Right renal pelvis (tissue), 4 donors: Measurements from ENCODE around the gene BBS4. TPM values are rescaled to one million over a fixed set of nuclear protein-coding genes. Genes with fewer than 3 reads are reported as not detected.
"Not testable (repeated sequence)": the region's sequence is repeated elsewhere in the genome, so short reads cannot be mapped to it uniquely, and the experiment has no call there.

Source experiments
- DNase-seq, 4 donors: peaks; one replicate each; pipeline ENCODE4 v3.0.0-alpha.2; 2013; ENCODE audit warnings: low read depth in 4 of 4, low spot score in 3 of 4, missing footprints in 1 of 4
- polyA plus RNA-seq, 4 donors: library from polyadenylated mRNA; unstranded; fragments of 120-200 nt; gene quantifications; one replicate each; pipeline ENCODE4 v1.2.1, GENCODE V29; 2013; ENCODE audit not compliant: insufficient read length in 4 of 4

BBS4 gene, protein sequence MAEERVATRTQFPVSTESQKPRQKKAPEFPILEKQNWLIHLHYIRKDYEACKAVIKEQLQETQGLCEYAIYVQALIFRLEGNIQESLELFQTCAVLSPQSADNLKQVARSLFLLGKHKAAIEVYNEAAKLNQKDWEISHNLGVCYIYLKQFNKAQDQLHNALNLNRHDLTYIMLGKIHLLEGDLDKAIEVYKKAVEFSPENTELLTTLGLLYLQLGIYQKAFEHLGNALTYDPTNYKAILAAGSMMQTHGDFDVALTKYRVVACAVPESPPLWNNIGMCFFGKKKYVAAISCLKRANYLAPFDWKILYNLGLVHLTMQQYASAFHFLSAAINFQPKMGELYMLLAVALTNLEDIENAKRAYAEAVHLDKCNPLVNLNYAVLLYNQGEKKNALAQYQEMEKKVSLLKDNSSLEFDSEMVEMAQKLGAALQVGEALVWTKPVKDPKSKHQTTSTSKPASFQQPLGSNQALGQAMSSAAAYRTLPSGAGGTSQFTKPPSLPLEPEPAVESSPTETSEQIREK
- 10 to 100 TPM; 39.0 to 43.9 (median 40.0) TPM for polyA plus RNA-seq

DNA sequence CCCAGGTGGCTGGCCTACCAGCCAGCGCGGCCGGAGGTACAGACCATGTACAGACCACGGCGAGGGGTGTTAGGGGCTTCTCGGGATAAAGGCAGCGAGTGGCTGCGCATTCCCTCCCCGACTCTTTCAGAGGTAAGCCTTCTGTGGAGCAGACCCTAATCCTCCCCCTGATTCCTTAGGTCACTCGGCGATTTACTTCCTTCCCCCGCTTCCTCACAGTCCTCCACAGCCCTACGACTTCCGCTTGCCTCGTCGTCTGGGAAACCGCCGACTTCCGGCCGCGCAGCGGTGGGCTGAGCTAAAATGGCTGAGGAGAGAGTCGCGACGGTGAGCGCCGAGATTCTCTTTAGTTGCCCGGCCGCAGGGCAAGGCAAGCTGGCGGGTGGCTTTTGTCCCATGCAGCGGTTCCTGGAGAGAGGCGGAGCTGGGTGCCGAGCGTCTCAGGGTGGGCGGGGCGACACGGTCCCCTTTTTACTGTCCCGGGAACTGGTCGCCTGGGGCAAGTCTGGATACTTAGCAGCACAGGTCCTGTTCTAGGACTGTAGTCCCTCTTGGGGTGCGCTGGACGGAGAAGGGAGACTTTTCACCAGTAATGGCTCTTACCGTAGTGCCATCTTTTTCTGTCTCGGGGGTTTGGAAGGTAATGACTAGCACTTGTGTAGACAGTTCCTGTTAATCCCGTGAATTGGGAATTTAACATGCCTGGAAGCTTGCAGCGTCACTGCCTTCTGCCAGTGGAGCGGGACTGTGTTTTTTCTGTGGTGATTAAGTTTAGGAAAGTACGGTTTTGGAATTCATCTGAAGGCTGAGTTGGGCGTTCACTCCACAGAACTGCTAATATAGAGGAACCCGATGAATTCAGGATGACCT lies at the start of gene BBS4, which contains the start of gene HIGD2B:
Gene BBS4, plus strand, starts transcription at position 283 of the 870 bp plus-strand sequence. Its CDS starts 21 bp downstream, at position 304.
Gene HIGD2B, minus strand, starts transcription at position 258 of the 870 bp plus-strand sequence. CDS start 9,808 bp downstream, outside the sequence.
- peak; percentile 89 to 91 (median 90) for DNase-seq

DNA sequence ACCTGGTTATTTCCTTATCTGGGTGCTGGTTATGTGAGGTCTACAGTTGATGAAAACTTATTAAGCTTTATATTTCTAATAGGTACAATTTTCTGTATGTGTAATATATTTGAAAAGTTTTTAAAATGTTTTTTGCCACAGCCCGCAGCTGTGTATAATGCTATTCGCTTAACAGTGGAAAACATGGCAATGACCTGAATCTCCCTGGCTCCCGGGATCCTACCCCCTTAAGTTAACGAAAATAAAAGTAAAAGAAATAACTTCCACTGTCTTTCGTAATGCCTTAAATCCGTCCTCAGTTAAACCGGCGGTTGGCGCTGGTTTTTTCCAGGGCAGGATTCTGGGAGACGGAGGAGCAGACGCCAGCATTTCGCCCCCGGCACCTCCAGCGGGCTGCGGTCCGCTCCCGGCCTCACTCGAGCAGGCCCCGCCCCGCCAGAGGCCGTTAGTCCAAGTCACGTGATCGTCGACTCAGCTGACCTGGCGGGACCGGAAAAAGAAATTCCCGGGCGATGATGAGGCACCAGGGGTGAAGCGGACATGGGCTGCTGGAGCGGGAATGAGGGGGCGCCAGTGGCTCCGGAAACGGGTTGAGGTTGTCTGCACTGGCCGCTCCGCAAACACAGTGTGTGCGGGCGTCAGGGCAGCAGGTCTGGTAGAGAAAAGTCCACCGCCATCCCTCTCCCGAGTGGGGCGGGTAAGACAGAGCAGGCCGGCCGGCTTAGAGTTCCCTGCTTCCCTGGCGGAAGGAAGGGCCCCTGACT lies 49.3 kb upstream of the BBS4 start:
- DNase-seq = peak; percentile 23 to 42 (median 37)

DNA sequence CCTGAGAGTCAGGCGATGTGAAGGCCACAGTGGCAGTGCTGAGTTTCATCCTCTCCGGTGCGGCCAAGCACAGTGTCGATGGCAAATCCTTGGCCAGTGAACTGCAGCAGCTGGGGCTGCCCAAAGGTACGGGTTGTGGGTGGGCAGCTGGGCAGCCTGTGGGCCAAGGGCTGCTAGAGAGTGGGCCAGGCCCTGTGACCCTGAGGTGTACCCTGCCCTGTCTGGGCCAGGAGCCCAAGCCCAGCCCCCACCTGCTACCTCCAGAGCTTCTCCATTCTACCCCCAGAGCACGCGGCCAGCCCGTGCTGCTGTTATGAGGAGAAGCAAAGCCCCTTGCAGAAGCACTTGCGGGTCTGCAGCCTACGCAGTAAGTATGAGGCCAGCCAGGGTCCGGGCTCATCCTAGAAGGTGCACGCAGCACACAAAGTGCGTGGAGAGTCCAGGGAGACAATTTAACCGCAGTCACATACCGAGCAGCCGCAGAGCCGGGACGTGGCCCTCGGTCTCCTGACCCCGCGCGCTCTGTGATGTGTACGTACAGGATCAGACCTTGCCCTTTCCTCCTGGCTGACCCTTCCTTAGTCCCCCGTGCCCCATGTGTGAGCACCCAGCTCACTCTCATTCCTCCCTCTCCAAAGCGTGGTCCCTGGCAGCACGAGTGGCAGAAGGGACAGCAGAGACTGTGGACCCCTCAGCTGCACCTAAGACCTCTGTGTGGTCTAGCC lies 46.1 kb upstream of the BBS4 start:
- not testable (repeated sequence) for DNase-seq

DNA sequence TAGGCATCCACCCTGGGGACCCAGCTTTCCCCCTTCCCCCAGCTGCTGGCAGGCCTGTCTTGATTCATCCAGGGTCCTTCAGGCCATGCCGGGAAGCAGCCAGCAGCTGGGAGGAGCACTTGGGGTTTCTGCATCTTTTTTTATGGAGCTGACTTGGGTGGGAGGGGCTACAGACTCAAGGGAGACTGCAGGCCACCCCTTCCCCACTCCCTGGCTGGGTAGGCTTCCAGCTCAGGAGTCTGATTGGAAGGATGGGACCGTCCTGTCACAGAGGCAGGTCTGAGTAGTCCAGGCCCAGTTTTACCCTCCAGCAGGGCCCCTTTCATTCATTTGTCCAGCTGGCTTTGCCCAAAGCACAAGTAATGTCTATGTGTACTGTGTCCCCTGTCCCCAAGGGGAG lies 43.7 kb upstream of the BBS4 start:
- DNase-seq = not testable (repeated sequence)

DNA sequence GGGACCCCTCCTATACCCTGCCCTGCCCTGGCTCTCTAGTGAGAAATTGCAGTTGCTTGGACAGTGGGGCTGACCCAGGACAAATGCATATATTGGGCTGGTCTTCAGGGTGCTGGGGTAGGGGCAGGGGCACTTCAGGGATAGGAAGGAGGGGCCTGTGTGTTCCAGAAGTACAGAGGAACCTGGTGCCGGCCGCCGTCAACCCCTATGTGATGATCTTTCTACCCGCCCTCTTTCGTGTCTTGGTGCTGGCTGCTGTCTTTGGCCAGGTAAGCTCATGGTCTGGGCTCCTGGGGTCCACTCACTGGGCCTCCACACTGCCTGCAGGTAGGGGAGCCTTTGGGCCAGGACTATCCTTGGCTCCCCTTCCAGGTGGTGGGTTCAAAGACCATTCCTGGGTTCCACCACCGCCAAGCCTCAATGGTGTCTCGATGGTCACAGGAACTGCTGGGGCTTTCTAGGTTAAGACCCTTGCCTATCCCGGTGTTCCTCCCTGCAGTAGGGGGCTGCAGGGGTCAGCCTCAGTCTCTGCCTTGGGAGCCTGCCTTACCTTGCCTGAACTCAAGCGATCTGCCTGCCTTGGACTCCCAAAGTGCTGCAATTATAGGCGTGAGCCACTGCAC lies 37.3 kb upstream of the BBS4 start:
- DNase-seq = not testable (repeated sequence)

DNA sequence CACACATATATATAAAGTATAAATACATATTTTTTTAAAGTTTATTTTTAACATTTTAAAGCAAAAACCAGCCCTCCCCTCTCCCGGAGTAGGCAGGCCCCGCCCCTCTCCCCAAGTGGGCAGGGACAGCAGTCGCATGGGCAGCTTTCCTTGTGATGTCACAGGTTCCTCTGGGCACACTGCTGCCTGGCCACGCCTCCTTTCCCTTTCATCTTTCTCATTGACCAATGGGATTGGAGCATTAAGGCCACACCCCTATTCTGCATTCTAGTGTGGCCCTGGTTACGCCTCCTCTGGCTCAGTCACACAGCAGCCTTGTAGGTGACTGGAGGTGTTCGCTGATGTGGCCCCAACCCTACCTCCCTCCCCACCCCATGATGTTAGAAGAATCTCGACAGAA lies 31.6 kb upstream of the BBS4 start, which contains the start of gene GOLGA6B:
Gene GOLGA6B, plus strand, starts transcription at position 301 of the 400 bp plus-strand sequence. Its CDS starts 41 bp downstream, at position 342.
- not testable (repeated sequence) for DNase-seq

DNA sequence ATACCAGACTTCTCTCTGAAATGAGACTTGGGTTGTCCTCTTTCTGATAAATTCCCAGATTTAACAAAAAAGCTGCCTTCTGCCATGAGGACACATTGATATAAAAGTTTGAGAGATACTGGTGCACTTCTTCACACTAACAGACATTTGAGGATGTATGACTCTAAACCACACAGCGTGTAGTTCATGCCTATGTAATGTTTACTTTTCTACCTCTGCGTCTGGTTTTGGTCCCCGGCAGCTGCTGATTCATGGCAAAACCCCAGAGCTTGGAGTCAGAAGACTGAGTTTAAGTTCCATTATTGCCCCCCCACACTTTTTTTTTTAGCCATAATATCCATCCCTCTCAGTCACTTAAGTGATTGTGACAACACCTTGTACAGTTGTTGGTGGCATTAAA lies 30.0 kb upstream of the BBS4 start:
- not testable (repeated sequence) for DNase-seq

DNA sequence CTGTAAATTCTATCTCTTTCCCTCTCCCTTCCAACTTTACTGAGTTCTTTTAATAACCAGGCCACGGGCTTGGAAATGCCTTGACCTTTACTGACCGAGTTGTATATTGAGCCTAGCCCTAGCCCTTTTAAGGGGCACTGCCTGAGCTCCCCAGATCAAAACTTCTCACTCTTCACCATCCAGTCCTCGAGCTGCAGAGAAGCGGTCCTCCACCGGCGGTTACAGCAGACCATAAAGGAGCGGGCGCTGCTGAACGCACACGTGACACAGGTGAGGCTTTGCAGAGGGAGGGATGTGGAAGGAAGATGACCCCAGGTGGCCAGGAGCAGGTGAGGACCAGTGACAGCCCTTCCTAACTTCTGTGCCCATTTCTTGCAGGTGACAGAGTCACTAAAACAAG lies 24.9 kb upstream of the BBS4 start:
- not testable (repeated sequence) for DNase-seq

DNA sequence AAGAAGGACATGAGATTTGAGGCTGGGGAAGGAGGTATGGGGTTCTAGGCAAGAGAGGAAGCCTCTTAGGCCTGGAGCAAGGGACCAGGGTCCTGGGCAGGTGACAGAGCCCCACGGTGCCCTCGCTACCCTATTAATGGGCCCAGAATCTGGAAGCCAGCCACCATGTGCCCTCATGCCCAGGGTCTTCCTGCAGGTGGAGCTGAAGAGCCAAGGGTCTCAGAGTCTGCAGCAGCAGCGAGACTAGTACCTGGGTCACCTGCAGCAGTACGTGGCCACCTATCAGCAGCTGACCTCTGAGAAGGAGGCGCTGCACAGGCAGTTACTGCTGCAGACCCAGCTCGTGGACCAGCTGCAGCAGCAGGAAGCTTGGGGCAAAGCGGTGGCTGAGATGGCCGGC lies 22.1 kb upstream of the BBS4 start:
- not testable (repeated sequence) for DNase-seq

DNA sequence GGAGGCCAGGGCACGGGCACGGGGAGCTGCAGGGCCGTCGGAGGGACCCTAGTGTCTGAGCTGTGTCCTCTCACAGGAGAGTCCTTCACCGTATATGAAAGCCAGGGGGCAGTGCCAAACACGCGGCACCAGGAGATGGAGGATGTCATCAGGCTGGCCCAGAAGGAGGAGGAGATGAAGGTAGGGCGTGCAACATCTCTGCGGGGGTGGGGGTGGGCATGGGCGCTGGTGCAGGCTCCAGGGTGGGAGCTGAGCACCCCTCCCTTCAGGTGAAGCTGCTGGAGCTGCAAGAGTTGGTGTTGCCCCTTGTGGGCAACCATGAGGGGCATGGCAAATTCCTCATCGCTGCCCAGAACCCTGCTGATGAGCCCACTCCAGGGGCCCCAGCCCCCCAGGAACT lies 20.3 kb upstream of the BBS4 start:
- DNase-seq = not testable (repeated sequence)

DNA sequence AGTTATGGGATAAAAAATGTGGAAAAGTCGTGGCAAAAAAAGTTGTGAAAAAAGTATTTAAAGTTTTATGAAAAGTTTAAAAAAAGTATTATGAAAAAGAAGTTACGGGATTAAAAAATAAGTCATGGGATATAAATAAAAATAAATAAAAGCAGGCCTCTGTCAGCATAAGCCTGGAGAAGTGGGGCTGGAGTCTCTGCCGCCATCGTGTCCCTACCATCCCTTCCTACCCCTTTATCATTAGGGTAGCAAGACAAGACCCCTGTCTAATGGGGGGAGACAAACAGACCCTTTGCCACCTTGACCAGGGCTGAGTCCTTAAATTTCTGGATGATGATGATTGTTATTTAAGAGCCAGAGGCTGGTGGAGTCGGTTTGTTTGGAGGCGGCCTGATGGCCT lies 16.2 kb upstream of the BBS4 start:
- not testable (repeated sequence) for DNase-seq

DNA sequence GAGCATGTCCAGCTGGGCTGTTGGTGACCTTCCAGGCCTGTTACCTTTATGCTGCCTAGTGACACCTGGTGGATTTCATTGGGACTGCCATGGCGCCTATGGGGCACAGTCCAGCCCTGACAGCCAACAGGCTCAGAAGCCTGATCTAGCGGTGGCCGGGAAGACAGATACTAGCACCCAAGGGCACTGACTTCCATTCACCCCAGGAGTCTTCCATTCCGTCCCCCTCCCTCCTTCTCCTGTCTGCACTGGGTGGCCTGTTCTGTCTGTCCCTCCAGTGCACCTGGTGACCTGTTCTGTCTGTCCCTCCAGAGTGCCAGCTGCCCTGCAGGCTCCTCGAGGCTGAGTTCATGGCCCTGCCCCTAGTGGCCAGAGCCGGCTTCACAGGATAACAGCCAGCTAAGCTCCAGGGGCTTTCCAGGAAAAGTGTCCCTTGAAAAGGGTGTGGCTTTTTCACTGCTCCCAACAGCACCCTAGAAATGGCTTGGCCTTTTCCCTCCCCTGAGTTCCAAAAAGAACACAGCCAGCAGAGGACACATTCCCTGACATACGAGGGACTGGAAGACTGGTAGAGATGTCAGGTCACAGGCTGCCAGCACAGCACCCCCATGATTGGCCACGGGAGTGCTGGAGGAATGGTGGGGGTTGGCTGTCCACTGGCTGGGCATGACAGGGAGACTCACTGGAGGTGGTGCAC lies 15.2 kb upstream of the BBS4 start:
- DNase-seq = peak in 3 of 4 donors; percentile 41 to 60 (median 53)

DNA sequence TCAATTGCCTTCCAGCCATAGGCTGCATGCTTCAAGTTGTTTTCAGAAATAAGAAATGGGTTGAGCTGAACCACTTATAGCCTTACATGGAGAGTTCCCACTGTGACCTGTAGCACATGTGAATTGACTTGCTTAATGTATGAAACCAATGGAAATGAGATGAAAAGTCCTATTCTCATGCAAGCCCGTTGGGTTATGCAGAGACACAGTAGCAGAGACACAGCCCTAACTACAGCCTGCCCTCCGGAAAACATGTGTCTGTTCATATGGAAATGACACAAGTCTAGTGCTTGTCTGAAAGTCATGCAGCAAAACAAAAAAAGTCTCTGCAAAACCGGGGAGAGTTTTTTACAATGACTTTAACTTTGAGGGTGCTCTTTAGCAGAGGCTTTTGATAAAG lies 14.5 kb upstream of the BBS4 start:
- no peak for DNase-seq

DNA sequence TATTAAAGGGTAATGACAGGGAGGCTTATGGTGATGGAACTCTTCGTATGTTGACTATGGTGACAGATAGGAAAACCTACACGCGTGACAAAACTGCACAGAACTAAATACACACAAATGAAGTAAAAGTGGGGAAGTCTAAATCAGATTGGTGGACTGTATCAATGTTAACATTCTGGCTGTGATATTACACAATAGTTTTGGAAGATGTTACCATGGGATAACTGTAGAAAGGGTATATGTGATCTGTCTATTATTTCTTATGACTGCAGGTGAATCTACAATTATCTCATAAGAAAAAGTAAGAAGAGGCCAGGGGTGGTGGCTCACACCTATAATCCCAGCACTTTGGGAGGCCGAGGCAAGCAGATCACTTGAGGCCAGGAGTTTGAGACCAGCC lies 9.2 kb upstream of the BBS4 start:
- no peak for DNase-seq

DNA sequence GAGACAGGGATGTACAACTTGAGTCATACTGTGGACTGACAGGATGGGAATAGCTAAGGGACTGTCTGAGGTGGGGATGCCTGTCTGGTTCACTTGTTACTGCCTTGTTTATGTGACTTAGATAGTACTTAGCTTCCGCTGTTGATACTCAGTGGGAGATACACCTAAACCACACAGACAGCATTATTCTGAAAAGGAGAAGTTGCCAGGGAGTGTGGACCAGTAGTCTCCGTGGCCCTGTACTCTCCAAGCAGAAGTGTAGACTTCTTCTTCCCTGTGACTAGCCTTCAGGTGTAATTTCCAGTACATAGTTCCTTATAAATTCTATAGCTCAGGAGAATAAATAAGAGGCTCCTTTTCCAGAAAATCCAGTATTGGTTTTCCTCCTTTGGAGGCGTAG lies 5.1 kb upstream of the BBS4 start:
- DNase-seq = no peak

DNA sequence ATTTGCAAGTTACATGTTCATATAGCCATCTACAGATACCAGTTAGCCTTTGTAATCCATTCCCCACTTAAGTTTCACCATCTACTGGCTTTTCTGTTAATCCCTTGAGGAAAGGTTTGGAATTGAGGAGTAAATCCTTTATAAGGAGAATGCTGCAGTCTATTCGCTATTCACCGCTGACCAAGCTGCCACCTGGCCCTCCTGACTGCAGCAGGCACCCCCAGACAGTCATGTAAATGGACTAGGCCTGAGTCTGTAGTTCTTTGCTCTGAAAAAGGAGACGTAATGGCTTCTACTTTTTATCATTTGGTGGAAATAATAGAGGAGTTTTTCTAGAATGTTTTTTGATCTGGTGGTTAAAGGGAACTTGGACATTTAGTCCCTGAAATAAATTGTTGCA lies 3.2 kb upstream of the BBS4 start:
- DNase-seq = no peak

DNA sequence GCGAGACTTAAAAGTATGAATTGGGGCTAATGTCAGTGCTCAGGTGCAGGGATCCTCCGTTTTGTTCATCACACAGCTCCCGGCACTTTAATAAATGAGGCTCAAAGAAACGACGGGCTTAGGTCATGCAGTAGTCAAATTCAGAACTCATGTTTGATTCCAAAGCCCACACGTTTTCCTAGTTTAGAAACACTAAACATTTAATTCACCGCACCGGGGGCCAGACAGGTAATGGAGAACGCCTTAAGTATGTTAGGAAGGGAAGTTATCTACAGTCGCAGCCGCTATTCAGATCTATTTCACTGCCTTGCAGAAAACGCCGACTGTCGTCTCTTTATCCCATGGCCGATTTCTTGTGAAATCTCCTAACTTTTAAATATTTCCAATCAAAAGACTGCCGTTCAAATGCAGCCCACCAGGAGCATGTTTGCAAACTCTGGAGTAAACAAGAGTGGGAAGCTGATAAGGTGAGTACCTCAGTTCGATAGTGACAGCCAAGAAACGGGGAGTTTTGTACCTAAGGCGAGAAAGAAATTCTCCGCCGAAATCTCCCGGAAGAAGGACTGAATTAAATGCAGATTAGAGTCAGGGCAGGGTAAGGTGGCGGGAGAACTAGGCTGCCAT lies 594 bp upstream of the BBS4 start:
- no peak for DNase-seq

DNA sequence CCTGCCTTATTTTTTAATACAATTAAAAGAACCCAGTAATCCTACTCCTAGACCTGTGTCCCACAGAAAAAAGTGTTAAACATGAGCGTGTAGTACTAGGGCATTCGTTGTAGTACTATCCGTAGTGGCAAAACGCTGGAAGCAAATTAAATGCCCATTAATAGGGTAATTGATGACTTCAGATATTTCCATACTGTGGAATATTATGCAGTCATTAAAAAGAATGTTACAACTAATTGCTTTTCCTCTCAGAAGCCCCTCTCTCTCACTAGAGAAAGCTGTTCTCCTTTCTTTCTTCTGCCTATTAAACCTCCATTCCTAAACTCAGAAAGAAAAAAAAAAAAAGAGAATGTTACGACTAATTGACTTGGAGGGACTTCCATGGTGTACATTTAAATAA lies 2.7 kb downstream of the BBS4 start:
- no peak for DNase-seq
